Ovary (tissue), 9 donors: ENCODE data around the gene ENOX1. TPM values are rescaled to one million over a fixed set of nuclear protein-coding genes. Genes with fewer than 3 reads are reported as not detected.

ENCODE experiments used
- DNase-seq, 5 donors: peaks; one replicate each; pipeline ENCODE4 v3.0.0-alpha.2; 2019 to 2020
- H3K27ac ChIP-seq, 2 donors: fragments of 200-600 bp; one replicate each; pipeline versions ENCODE4 v1.5.1 to v1.8.0; 2019 to 2022
- H3K27me3 ChIP-seq: fragments of 200-600 bp; one replicate; pipeline ENCODE4 v1.8.0; 2022
- H3K36me3 ChIP-seq: fragments of 200-600 bp; sonication (generic); one replicate; pipeline ENCODE4 v1.5.1; 2019
- H3K4me1 ChIP-seq: one replicate; pipeline ENCODE4 v1.8.1; 2013; ENCODE audit warnings: mild to moderate bottlenecking, moderate library complexity; ENCODE audit not compliant: insufficient read depth
- H3K4me3 ChIP-seq: fragments of 200-600 bp; sonication (generic); one replicate; pipeline ENCODE4 v1.5.1; 2017
- H3K9me3 ChIP-seq, 2 donors: fragments of 200-600 bp in 1 of 2; sonication (generic) in 1 of 2; one replicate each; pipeline versions ENCODE4 v1.5.1 to v1.8.1; 2013 to 2019; ENCODE audit warnings: mild to moderate bottlenecking in 1 of 2, moderate library complexity in 1 of 2
- EP300 ChIP-seq: sonication (generic); formaldehyde crosslinking; IDR thresholded peaks from one replicate; pipeline ENCODE4 v1.6.1; 2017; ENCODE audit warnings: antibody characterized with exemption
- POLR2A ChIP-seq: fragments of 450-650 bp; IDR thresholded peaks from one replicate; pipeline ENCODE4 v1.6.1; 2017; ENCODE audit warnings: antibody characterized with exemption, mild to moderate bottlenecking, moderate library complexity
- WGBS, 3 donors: extraction: QIAGEN DNeasy Blood & Tissue Kit in 1 of 3; methylation state at CpG; one replicate each; pipeline versions ENCODE4 v1.1.5 to v1.1.7; 2013 to 2017; 5-methylcytosine and 5-hydroxymethylcytosine counted together
- intact Hi-C, 4 donors: fragments of 100-400 bp; cut with DNase I; formaldehyde crosslinking; loops; one replicate each; pipeline versions ENCODE4 v1.11.0 to v1.15.1; 2022 to 2023
- polyA plus RNA-seq, 2 donors: library from polyadenylated mRNA; stranded (reverse); fragments of 200-250 nt in 1 of 2; fragments of 350-450 nt in 1 of 2; fragmentation: Illumina TruSeq in 1 of 2; extraction: RNeasy Lipid Tissue Mini Kit (QIAGEN cat#74804) in 1 of 2; gene quantifications; one replicate each; pipeline ENCODE4 v1.2.3, GENCODE V29; 2013 to 2014
- total RNA-seq, 7 donors: library from RNA; depleted of rRNA in 2 of 7; stranded (reverse); fragments of >200 nt in 2 of 7; fragmentation: NEBNext Ultra II Directional in 3 of 7; extraction: Animal tissue kit (Norgen Biotek cat#: 25700) in 3 of 7; gene quantifications; one replicate each; pipeline versions ENCODE4 v1.1.0 to v1.2.4, GENCODE V29; 2016 to 2023
- TF ChIP-seq, protein P1 (sequence below), 3 donors: fragments of 450-650 bp in 2 of 3; fragments of 200-600 bp in 1 of 3; IDR thresholded peaks; one replicate each; pipeline versions ENCODE4 v1.5.1 to v1.8.0; 2016 to 2022; ENCODE audit warnings: antibody characterized with exemption in 3 of 3, mild to moderate bottlenecking in 1 of 3
- donor health status: DM: no; HTN: no; CAD: no; lungs with moderate emphysema.
- donor health status: DM: no; HTN: no; CAD: no.
- donor health status: Bipolar disorder and iron deficiency.
- donor health status: DM: yes; HTN: yes; CAD: no.
- donor health status: DM: no; HTN: no; CAD: no.
- donor health status: DM: yes; HTN: yes; CAD: no.

Gene ENOX1
- total and polyA plus RNA-seq, 9 donors, result 3.6 to 17.5 (median 7.8) TPM

DNA sequence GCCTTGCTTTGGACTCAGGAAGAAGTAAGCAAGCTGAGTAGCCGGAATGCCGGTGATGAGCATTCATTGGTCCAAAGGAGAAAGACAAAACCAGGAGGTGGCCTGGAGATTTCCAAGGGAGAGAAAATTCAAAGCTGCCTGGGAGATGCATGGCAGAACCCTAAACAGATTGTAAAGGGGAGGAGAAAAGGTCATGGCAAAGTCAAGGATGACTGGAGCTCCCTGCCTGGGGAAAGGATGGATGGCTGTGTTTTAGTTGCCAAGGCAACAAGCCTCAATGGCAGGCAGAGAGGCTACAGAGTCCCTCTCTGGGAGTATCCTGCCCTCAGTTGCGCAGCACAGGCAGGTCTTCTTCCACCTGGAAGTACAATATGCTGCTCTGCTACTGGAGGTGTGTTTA is 134.0 kb downstream of the ENOX1 start:
- intact Hi-C loops, result no loop called here
- Histone ChIP-seq H3K27ac (no peak overlapping the region), H3K27me3 (no peaks in the 10 kb centered on the region), H3K4me3 (no peak overlapping the region), H3K9me3 (no peaks in the 10 kb centered on the region), H3K4me1 (no peaks in the 10 kb centered on the region), H3K36me3 (no peaks in the 10 kb centered on the region)
- DNase-seq, result no peak
- TF ChIP-seq POLR2A (no peak), EP300 (no peak)
- TF ChIP-seq, protein P1, sequence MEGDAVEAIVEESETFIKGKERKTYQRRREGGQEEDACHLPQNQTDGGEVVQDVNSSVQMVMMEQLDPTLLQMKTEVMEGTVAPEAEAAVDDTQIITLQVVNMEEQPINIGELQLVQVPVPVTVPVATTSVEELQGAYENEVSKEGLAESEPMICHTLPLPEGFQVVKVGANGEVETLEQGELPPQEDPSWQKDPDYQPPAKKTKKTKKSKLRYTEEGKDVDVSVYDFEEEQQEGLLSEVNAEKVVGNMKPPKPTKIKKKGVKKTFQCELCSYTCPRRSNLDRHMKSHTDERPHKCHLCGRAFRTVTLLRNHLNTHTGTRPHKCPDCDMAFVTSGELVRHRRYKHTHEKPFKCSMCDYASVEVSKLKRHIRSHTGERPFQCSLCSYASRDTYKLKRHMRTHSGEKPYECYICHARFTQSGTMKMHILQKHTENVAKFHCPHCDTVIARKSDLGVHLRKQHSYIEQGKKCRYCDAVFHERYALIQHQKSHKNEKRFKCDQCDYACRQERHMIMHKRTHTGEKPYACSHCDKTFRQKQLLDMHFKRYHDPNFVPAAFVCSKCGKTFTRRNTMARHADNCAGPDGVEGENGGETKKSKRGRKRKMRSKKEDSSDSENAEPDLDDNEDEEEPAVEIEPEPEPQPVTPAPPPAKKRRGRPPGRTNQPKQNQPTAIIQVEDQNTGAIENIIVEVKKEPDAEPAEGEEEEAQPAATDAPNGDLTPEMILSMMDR (IDR thresholded peaks at IDR 0.05), result no peak
- 85 to 93% (median 93%) methylated on average over 3 of the region's 3 CpGs for WGBS, 3 donors

DNA sequence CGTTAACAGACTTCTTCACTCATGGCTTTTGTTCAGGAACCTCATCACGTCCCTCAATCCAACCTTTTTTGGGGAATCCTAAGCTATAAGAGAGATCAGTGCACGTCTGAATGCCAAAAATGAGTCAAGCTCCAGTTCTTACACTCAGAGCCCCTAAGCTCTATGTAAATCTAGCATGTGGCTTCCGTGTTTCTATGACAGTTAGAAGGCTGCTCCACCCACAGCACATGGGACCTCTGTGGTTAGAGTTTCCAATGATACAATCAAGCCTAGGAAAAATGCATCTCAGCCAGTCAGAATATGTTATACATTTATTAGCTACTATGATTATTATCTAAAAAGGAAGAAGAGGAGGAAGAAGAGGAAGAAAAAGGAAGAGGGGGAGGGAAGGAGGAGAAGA is 135.9 kb downstream of the ENOX1 start:
- Histone ChIP-seq H3K4me1 (no peaks in the 10 kb centered on the region), H3K36me3 (no peaks in the 10 kb centered on the region), H3K27me3 (no peaks in the 10 kb centered on the region), H3K9me3 (no peaks in the 10 kb centered on the region), H3K4me3 (no peak overlapping the region), H3K27ac (no peak overlapping the region)
- intact Hi-C loops, result no loop called here
- TF ChIP-seq, protein P1 (IDR thresholded peaks at IDR 0.05), result no peak
- TF ChIP-seq EP300 (no peak), POLR2A (no peak)
- DNase-seq, result no peak
- WGBS, 3 donors, result 92 to 96% (median 93%) methylated on average over 4 of the region's 4 CpGs

DNA sequence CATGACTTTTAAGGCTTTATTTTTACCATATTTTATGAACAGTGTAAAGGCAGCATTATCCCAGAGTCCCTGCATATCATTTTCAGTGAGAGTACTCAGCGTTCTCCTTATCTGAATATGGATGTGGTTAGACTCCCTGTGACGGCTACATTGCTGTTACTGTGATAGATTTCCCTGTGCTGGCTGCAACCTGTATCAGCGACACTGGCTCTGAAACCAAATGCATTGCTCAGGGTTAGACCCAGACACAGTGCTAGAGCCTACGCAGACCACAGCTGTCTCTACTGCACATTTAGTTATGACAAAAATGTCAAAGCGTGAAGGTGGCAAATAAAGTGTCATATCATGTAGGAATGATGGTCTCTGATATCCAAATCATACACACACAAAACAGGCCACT is 138.0 kb downstream of the ENOX1 start:
- intact Hi-C loops, result no loop called here
- Histone ChIP-seq H3K27ac (no peak overlapping the region), H3K27me3 (no peaks in the 10 kb centered on the region), H3K4me1 (no peaks in the 10 kb centered on the region), H3K9me3 (no peaks in the 10 kb centered on the region), H3K4me3 (no peak overlapping the region), H3K36me3 (no peaks in the 10 kb centered on the region)
- 54 to 58% (median 55%) methylated on average over 5 of the region's 5 CpGs for WGBS, 3 donors
- DNase-seq, result no peak
- TF ChIP-seq, protein P1 (IDR thresholded peaks at IDR 0.05), result no peak
- TF ChIP-seq POLR2A, result no peak
- no peak for TF ChIP-seq EP300

DNA sequence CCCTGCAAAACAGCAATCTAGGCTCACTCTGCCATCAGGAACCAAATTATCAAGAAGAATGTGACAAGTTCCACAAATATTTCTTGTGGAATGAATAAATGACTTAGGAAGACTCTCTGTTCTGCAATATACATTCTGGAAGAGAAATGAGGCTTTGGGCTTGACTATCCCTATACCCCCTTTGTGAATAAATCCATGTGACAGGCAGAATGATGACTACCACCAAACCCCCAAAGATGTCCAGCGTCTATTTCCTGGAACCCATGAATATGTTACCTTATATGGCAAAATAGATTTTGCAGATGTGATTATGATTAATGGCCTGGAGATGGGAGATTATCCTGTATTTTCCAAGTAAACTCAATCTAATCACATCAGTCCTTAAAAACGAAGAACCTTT is 139.3 kb downstream of the ENOX1 start:
- no peak for DNase-seq
- H3K27me3 ChIP-seq, result no peaks in the 10 kb centered on the region

More for the DNA sequence above, 139.3 kb downstream of the ENOX1 start:
- TF ChIP-seq POLR2A (no peak), EP300 (no peak)
- TF ChIP-seq, protein P1 (IDR thresholded peaks at IDR 0.05), result no peak
- Histone ChIP-seq H3K27ac (no peak overlapping the region), H3K4me3 (no peak overlapping the region), H3K36me3 (no peaks in the 10 kb centered on the region), H3K9me3 (no peaks in the 10 kb centered on the region), H3K4me1 (no peaks in the 10 kb centered on the region)
- 44 to 46% (median 45%) methylated on average over 2 of the region's 2 CpGs for WGBS, 3 donors
- intact Hi-C loops, result no loop called here
